ENCODE results near the gene PDE10A. TPM values are rescaled to one million over a fixed set of nuclear protein-coding genes. Genes with fewer than 3 reads are reported as not detected.

PDE10A gene
- total and polyA plus RNA-seq, 2 experiments from 2014 or later = 2.0 to 7.2 TPM

- 59% methylated on average over 8 of the region's 8 CpGs for WGBS (ENCODE audit: low lambda C conversion rate, missing lambda C conversion rate)
- no peaks in the 10 kb centered on the region for H4K20me1 ChIP-seq (ENCODE audit: insufficient read depth, poor library complexity, severe bottlenecking)
- H3K27ac ChIP-seq = no peak overlapping the region
- H3K9me2 ChIP-seq (replicated peaks; ENCODE audit: insufficient read depth) = no peaks in the 10 kb centered on the region
- H2AFZ ChIP-seq = no peak overlapping the region
- peaks cover 70% of the 10 kb centered on the region for H3K27me3 ChIP-seq
- no peak for DNase-seq (ENCODE audit: low spot score)
- no peaks in the 10 kb centered on the region for H3K79me2 ChIP-seq
- H3K4me3 ChIP-seq = no peak overlapping the region
- no peak for TF ChIP-seq EZH2 (IDR thresholded peaks at IDR 0.05; ENCODE audit: borderline replicate concordance)
- TF ChIP-seq EZH2phosphoT487 (IDR thresholded peaks at IDR 0.05; ENCODE audit: low read depth, severe bottlenecking, unreplicated experiment) = no peak
- TF ChIP-seq, protein P1, sequence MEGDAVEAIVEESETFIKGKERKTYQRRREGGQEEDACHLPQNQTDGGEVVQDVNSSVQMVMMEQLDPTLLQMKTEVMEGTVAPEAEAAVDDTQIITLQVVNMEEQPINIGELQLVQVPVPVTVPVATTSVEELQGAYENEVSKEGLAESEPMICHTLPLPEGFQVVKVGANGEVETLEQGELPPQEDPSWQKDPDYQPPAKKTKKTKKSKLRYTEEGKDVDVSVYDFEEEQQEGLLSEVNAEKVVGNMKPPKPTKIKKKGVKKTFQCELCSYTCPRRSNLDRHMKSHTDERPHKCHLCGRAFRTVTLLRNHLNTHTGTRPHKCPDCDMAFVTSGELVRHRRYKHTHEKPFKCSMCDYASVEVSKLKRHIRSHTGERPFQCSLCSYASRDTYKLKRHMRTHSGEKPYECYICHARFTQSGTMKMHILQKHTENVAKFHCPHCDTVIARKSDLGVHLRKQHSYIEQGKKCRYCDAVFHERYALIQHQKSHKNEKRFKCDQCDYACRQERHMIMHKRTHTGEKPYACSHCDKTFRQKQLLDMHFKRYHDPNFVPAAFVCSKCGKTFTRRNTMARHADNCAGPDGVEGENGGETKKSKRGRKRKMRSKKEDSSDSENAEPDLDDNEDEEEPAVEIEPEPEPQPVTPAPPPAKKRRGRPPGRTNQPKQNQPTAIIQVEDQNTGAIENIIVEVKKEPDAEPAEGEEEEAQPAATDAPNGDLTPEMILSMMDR (IDR thresholded peaks at IDR 0.05; ENCODE audit: poor library complexity) = no peak
- H3K36me3 ChIP-seq (replicated peaks; ENCODE audit: insufficient read depth, low read depth) = no peaks in the 10 kb centered on the region
- H3K9me3 ChIP-seq (ENCODE audit: low read depth) = no peaks in the 10 kb centered on the region
- H3K4me2 ChIP-seq = no peak overlapping the region
- H3K4me1 ChIP-seq (ENCODE audit: insufficient read depth) = peaks cover 10% of the 10 kb centered on the region
Measured at GRCh38 chr6:165668951-165669350, 5.9 kb upstream of the PDE10A start.

GRCh38 chr6:165665384-165665672 is 2.3 kb upstream of the PDE10A start:
- no peak overlapping the region for H3K27ac ChIP-seq
- TF ChIP-seq EZH2phosphoT487 (IDR thresholded peaks at IDR 0.05; ENCODE audit: low read depth, severe bottlenecking, unreplicated experiment) = peak; percentile 40
- TF ChIP-seq, protein P1 (IDR thresholded peaks at IDR 0.05; ENCODE audit: poor library complexity) = no peak
- TF ChIP-seq EZH2 (IDR thresholded peaks at IDR 0.05; ENCODE audit: borderline replicate concordance) = peak; percentile 60

GRCh38 chr6:165664559-165665383 is 1.7 kb upstream of the PDE10A start:
- Histone ChIP-seq H3K36me3 (replicated peaks; ENCODE audit: insufficient read depth, low read depth) (no peaks in the 10 kb centered on the region), H3K9me2 (replicated peaks; ENCODE audit: insufficient read depth) (no peaks in the 10 kb centered on the region), H3K4me3 (no peak overlapping the region), H3K4me2 (peak overlapping the region; percentile 97), H3K79me2 (no peaks in the 10 kb centered on the region), H3K4me1 (ENCODE audit: insufficient read depth) (peaks cover 22% of the 10 kb centered on the region), H3K27me3 (peaks cover 83% of the 10 kb centered on the region), H2AFZ (no peak overlapping the region), H3K27ac (no peak overlapping the region), H4K20me1 (ENCODE audit: insufficient read depth, poor library complexity, severe bottlenecking) (no peaks in the 10 kb centered on the region), H3K9me3 (ENCODE audit: low read depth) (no peaks in the 10 kb centered on the region)
- no peak for DNase-seq (ENCODE audit: low spot score)
- WGBS (ENCODE audit: low lambda C conversion rate, missing lambda C conversion rate) = 4% methylated on average over 25 of the region's 25 CpGs
- TF ChIP-seq EZH2 (IDR thresholded peaks at IDR 0.05; ENCODE audit: borderline replicate concordance) (peak; percentile 76), EZH2phosphoT487 (IDR thresholded peaks at IDR 0.05; ENCODE audit: low read depth, severe bottlenecking, unreplicated experiment) (no peak)
- TF ChIP-seq, protein P1 (IDR thresholded peaks at IDR 0.05; ENCODE audit: poor library complexity) = peak; percentile 6

More at GRCh38 chr6:165665384-165665672, 2.3 kb upstream of the PDE10A start:
- H4K20me1 ChIP-seq (ENCODE audit: insufficient read depth, poor library complexity, severe bottlenecking) = no peaks in the 10 kb centered on the region
- no peaks in the 10 kb centered on the region for H3K9me2 ChIP-seq (replicated peaks; ENCODE audit: insufficient read depth)
- H3K36me3 ChIP-seq (replicated peaks; ENCODE audit: insufficient read depth, low read depth) = no peaks in the 10 kb centered on the region
- peaks cover 21% of the 10 kb centered on the region for H3K4me1 ChIP-seq (ENCODE audit: insufficient read depth)
- 5% methylated on average over 4 of the region's 4 CpGs for whole genome bisulfite sequencing (ENCODE audit: low lambda C conversion rate, missing lambda C conversion rate)
- no peak for DNase-seq (ENCODE audit: low spot score)
- no peak overlapping the region for H3K4me3 ChIP-seq
- H3K4me2 ChIP-seq = no peak overlapping the region
- H3K79me2 ChIP-seq = no peaks in the 10 kb centered on the region
- no peaks in the 10 kb centered on the region for H3K9me3 ChIP-seq (ENCODE audit: low read depth)
- H3K27me3 ChIP-seq = peaks cover 83% of the 10 kb centered on the region
- H2AFZ ChIP-seq = no peak overlapping the region
